Measurements from ENCODE around the gene TMEM259. TPM values are rescaled to one million over a fixed set of nuclear protein-coding genes. Genes with fewer than 3 reads are reported as not detected.

Gene TMEM259
- total RNA-seq, 1 donor from 2014 or later = 154 TPM

- intact Hi-C loops (cut with micrococcal nuclease) = no loop called here
Measured at GRCh38 chr19:1055886-1056620, 35.1 kb upstream of the TMEM259 start.

GRCh38 chr19:1055028-1055425 lies 34.1 kb upstream of the TMEM259 start:
- intact Hi-C loops (cut with micrococcal nuclease) = no loop called here

GRCh38 chr19:1054102-1055027 lies 33.4 kb upstream of the TMEM259 start:
- intact Hi-C loops (cut with micrococcal nuclease) = no loop called here

GRCh38 chr19:1053176-1054101 lies 32.5 kb upstream of the TMEM259 start:
- intact Hi-C loops (cut with micrococcal nuclease) = no loop called here

GRCh38 chr19:1052349-1052975 lies 31.5 kb upstream of the TMEM259 start:
- intact Hi-C loops (cut with micrococcal nuclease) = no loop called here

- intact Hi-C loops (cut with micrococcal nuclease) = no loop called here
Measured at GRCh38 chr19:1051791-1052190, 30.9 kb upstream of the TMEM259 start.

- intact Hi-C loops (cut with micrococcal nuclease) = no loop called here
Measured at GRCh38 chr19:1050989-1051788, 30.3 kb upstream of the TMEM259 start.

- intact Hi-C loops (cut with micrococcal nuclease) = no loop called here
Measured at GRCh38 chr19:1049800-1050199, 28.9 kb upstream of the TMEM259 start.

GRCh38 chr19:1049106-1049505 lies 28.2 kb upstream of the TMEM259 start:
- intact Hi-C loops (cut with micrococcal nuclease) = no loop called here

GRCh38 chr19:1047696-1048147 lies 26.8 kb upstream of the TMEM259 start:
- intact Hi-C loops (cut with micrococcal nuclease) = no loop called here

GRCh38 chr19:1046836-1047695 lies 26.1 kb upstream of the TMEM259 start:
- intact Hi-C loops (cut with micrococcal nuclease) = no loop called here

- intact Hi-C loops (cut with micrococcal nuclease) = no loop called here
Measured at GRCh38 chr19:1046117-1046626, 25.2 kb upstream of the TMEM259 start.

- intact Hi-C loops (cut with micrococcal nuclease) = no loop called here
Measured at GRCh38 chr19:1045247-1045603, 24.3 kb upstream of the TMEM259 start.

GRCh38 chr19:1042689-1043511 lies 22.0 kb upstream of the TMEM259 start:
- intact Hi-C loops (cut with micrococcal nuclease) = no loop called here

- intact Hi-C loops (cut with micrococcal nuclease) = loop anchor here (2.0 kb wide), 2 partner anchors 21 to 27 kb away; partner anchors contain the start of genes RNU6-2 and TMEM259
Measured at GRCh38 chr19:1041835-1042685, 21.1 kb upstream of the TMEM259 start.

GRCh38 chr19:1041272-1041834 lies 20.4 kb upstream of the TMEM259 start:
- intact Hi-C loops (cut with micrococcal nuclease) = loop anchor here (2.0 kb wide), 2 partner anchors 21 to 27 kb away; partner anchors contain the start of genes RNU6-2 and TMEM259
